Progenitor cell of endocrine pancreas (in vitro differentiated cells): ENCODE results near the gene SHROOM2. TPM values are rescaled to one million over a fixed set of nuclear protein-coding genes. Genes with fewer than 3 reads are reported as not detected.
"Not testable (repeated sequence)": the region's sequence is repeated elsewhere in the genome, so short reads cannot be mapped to it uniquely, and the experiment has no call there.

Source experiments
- DNase-seq: peaks from one replicate; pipeline ENCODE4 v3.0.0; 2021; ENCODE audit warnings: low spot score; ENCODE audit not compliant: unreplicated experiment
- H3K27ac Mint-ChIP-seq: 2 replicates; pipeline ENCODE4 v1.8.0; 2021; ENCODE audit warnings: mild to moderate bottlenecking, moderate library complexity, mixed read lengths
- H3K27me3 Mint-ChIP-seq: 2 replicates; pipeline ENCODE4 v1.8.0; 2021; ENCODE audit warnings: mixed read lengths
- H3K36me3 Mint-ChIP-seq: 2 replicates; pipeline ENCODE4 v1.8.0; 2022; ENCODE audit warnings: mixed read lengths; ENCODE audit not compliant: insufficient read depth
- H3K4me1 Mint-ChIP-seq: 2 replicates; pipeline ENCODE4 v1.8.0; 2021; ENCODE audit warnings: low read depth, mixed read lengths
- H3K4me3 Mint-ChIP-seq: 2 replicates; pipeline ENCODE4 v1.8.0; 2021; ENCODE audit warnings: low read depth, mild to moderate bottlenecking, moderate library complexity, mixed read lengths
- H3K9me3 Mint-ChIP-seq: 2 replicates; pipeline ENCODE4 v1.8.0; 2021; ENCODE audit warnings: low read depth, mixed read lengths
- CTCF ChIP-seq: fragments of 200-600 bp; sonication (generic); IDR thresholded peaks from one replicate; pipeline ENCODE4 v1.5.0; 2021; ENCODE audit warnings: antibody characterized with exemption, mild to moderate bottlenecking; ENCODE audit not compliant: unreplicated experiment
- total RNA-seq: library from RNA; stranded (reverse); gene quantifications from 2 replicates; pipeline ENCODE4 v1.2.1, GENCODE V29; 2021

SHROOM2 gene
- total RNA-seq, 1 donor from 2014 or later = 10.6 TPM

DNA sequence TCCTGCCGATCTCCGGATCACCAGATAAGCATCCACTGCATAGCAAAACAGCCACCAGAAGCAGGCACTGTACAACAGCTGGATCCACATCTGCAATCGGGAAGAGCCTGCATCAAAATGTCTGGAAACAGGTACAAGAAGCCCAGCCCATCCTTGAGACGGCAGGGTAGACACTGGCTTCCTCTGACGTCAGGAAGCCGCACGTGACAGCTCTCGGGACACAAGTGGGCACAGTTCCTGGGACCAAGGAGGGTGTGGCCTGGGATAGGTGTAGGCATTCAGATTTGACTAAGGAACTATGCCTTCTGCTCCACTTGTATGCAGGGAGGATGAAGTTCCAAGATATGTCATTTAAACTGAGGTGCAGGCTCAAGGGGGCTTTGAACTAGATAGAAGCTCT is 26.9 kb upstream of the SHROOM2 start:
- Mint-ChIP-seq H3K4me1 (no peaks in the 10 kb centered on the region), H3K36me3 (no peaks in the 10 kb centered on the region), H3K4me3 (no peak overlapping the region), H3K9me3 (peaks cover 3% of the 10 kb centered on the region), H3K27me3 (no peaks in the 10 kb centered on the region), H3K27ac (no peak overlapping the region)
- TF ChIP-seq CTCF = no peak
- no peak for DNase-seq

DNA sequence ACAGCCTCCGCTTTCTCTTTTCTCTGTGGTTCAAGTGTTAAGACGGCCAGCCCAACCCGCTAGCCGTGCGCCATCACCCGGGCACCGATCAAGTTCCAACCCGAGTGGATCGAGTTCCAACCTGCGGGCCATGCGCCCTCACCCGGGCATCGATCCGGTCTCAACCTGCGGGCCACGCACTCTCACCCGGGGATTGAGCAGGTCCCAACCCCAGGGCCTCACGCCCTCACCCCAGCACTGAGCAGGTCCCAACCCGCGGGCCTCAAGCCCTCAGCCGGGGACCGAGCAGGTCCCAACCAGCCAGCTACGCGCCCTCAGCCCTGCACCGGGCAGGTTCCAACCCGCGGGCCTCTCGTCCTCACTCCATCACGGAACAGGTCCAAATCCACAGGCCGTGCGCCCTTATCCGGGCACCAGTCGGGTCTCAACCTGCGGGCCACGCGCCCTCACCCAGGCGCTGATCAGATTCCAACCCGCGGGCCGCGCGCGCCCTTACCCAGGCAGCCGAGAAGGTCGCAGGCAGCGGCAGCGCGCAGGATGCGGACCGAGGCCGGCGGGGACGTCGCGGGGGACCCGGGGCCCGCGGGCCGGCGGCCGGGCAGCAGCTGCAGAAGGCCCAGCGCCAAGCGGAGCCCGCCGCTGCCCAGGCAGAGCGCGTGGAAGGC is 21.0 kb upstream of the SHROOM2 start:
- Mint-ChIP-seq H3K4me3 (peak overlapping the region; percentile 50), H3K27ac (no peak overlapping the region), H3K27me3 (peaks cover 10% of the 10 kb centered on the region), H3K9me3 (peaks cover 3% of the 10 kb centered on the region), H3K4me1 (no peaks in the 10 kb centered on the region), H3K36me3 (no peaks in the 10 kb centered on the region)
- DNase-seq = no peak
- TF ChIP-seq CTCF = no peak

GRCh38 chrX:9765737-9766097 is 20.5 kb upstream of the SHROOM2 start, which contains the start of gene GPR143:
GPR143 (minus strand) TSS chrX:9765847; CDS start chrX:9765817, 30 bp downstream.
- Mint-ChIP-seq H3K27me3 (peaks cover 10% of the 10 kb centered on the region), H3K4me1 (no peaks in the 10 kb centered on the region), H3K27ac (no peak within 1 kb of the TSS), H3K36me3 (no peaks in the 10 kb centered on the region), H3K9me3 (peaks cover 3% of the 10 kb centered on the region), H3K4me3 (peak within 1 kb of the TSS; percentile 50)
- DNase-seq = no peak
- no peak for TF ChIP-seq CTCF

GRCh38 chrX:9767375-9767774 is 18.9 kb upstream of the SHROOM2 start:
- Mint-ChIP-seq H3K36me3 (no peaks in the 10 kb centered on the region), H3K4me1 (no peaks in the 10 kb centered on the region)

DNA sequence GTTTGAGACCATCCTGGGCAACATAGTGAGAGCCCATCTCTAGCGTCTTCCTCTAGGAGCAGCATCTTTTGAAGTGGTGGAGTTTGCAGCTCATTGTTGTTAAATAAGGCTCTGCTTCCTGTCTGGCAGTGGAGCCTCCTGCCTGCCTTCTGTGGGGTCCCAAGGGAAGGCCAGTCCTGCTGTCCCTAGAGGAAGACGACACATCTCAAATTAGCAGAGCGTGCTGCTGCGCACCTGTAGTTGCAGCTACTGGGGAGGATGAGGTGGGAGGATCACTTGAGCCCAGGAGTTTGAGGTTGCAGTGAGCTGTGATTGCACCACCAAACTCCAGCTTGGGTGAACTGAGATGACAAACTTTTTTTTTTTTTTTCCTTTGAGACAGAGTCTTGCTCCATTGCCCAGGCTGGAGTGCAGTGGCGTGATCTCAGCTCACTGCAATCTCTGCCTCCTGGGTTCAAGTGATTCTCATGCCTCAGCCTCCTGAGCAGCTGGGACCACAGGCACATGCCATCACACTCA is 17.8 kb upstream of the SHROOM2 start:
- DNase-seq, H3K9me3 Mint-ChIP-seq, H3K4me3 Mint-ChIP-seq, H3K4me1 Mint-ChIP-seq, H3K27ac Mint-ChIP-seq, H3K36me3 Mint-ChIP-seq: not testable (repeated sequence)
- H3K27me3 Mint-ChIP-seq = peaks cover 10% of the 10 kb centered on the region

More at GRCh38 chrX:9767375-9767774, 18.9 kb upstream of the SHROOM2 start:
- Mint-ChIP-seq H3K4me3 (no peak overlapping the region), H3K27me3 (peaks cover 10% of the 10 kb centered on the region), H3K27ac (no peak overlapping the region), H3K9me3 (peaks cover 3% of the 10 kb centered on the region)
- no peak for DNase-seq
- TF ChIP-seq CTCF = no peak

- H3K27ac Mint-ChIP-seq = no peak overlapping the region
- peaks cover 6% of the 10 kb centered on the region for H3K27me3 Mint-ChIP-seq
- peaks cover 3% of the 10 kb centered on the region for H3K9me3 Mint-ChIP-seq
- no peaks in the 10 kb centered on the region for H3K4me1 Mint-ChIP-seq
- H3K36me3 Mint-ChIP-seq = peaks cover 1% of the 10 kb centered on the region
- no peak for TF ChIP-seq CTCF
- H3K4me3 Mint-ChIP-seq = no peak overlapping the region
- DNase-seq = no peak
These were observed 15.9 kb upstream of the SHROOM2 start for GRCh38 chrX:9770319-9770718.
